ENCODE data around the gene SFXN2.
"Not testable (repeated sequence)": the region's sequence is repeated elsewhere in the genome, so short reads cannot be mapped to it uniquely, and the experiment has no call there.

The SFXN2 gene

DNA sequence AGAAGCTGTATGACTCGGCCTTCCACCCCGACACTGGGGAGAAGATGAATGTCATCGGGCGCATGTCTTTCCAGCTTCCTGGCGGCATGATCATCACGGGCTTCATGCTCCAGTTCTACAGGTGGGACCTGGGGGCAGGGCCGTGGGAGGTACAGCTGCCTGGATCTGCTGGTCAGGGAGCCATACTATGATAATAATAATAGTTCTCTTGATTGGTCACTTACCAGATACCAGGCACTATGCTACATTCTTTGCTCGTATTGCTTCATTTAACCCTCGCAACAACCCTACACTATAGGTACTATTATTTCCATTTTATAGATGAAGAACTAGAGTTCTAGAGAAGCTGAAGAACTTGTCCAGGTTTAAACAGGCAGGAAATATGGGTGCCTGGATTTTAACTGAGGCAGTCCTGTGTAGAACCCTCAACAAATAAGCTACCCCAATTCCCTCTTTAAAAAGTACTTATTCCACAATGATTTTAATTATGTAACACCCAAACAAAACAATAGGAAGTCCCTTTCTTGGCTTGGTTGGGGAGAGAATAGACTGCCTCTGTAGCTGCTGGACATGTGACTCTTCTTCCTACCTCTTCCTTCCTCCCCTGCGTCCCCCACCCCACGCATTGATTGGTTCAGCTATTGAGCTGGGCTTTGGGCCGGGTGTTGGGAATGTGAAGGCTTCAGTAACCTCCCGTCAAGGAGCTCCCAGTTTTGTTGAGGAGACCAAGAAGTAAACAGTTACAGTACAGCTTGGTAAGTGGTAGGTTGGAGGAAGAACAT, 12.8 kb downstream of the SFXN2 start:
- DNase-seq (ENCODE audit: insufficient read length) (no peak), FAIRE-seq (no peak)
- no peak for TF ChIP-seq TAF1 (IDR thresholded peaks at IDR 0.05; ENCODE audit: borderline replicate concordance, low read depth, low read length)
- TF ChIP-seq POLR2AphosphoS5 (IDR thresholded peaks at IDR 0.05; ENCODE audit: low read depth, low read length): no peak
- TF ChIP-seq POLR2A (IDR thresholded peaks at IDR 0.05; ENCODE audit: low read depth, low read length): no peak

DNA sequence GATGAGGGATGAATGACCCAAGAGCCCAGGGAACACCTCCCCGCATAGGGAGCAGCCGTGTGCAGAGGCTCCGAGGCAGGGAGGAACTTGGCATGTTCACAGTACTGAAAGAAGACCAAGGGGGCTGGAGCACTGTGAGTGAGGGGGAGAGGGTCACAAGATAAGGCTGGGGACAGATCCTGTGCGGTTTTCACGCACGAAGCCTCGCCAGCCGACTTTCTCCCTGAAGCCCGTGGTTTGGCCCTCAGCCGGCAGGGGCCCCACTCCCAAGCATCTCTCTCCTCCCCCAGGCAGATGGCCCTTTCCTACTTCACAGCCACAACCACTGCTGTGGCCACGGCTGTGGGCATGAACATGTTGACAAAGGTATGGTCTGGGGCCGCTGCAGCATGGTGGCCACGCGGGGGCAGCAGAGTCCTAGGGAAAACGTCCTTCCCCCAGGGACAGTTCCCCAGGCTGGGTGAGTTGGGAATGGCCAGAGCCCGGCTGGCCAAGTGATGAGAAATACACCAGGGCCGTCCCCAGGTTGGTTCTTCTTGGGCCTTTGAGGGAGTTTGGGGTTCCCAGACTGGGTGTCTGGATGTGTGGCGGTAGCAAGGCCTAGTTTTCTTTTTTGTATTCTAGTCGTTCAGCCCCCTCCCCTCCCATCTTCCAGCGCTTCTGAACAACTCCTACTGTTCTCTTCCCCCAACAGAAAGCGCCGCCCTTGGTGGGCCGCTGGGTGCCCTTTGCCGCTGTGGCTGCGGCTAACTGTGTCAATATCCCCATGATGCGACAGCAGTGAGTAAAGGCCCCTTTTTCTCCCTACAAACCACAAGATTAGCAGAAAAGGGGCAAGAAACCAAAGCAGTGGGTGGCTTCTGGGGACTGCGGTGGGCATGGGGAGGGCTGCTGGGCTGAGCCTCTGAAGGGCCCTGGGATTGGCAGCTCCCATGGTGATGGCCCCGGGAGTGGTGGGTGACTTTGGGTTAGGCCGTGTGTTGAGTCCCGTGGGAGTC, 14.9 kb downstream of the SFXN2 start:
- no peak for TF ChIP-seq POLR2A (IDR thresholded peaks at IDR 0.05; ENCODE audit: low read depth, low read length)
- no peak for TF ChIP-seq TAF1 (IDR thresholded peaks at IDR 0.05; ENCODE audit: borderline replicate concordance, low read depth, low read length)
- TF ChIP-seq POLR2AphosphoS5 (IDR thresholded peaks at IDR 0.05; ENCODE audit: low read depth, low read length): no peak
- FAIRE-seq: peak; percentile 88
- peak; percentile 65 for DNase-seq (ENCODE audit: insufficient read length)

DNA sequence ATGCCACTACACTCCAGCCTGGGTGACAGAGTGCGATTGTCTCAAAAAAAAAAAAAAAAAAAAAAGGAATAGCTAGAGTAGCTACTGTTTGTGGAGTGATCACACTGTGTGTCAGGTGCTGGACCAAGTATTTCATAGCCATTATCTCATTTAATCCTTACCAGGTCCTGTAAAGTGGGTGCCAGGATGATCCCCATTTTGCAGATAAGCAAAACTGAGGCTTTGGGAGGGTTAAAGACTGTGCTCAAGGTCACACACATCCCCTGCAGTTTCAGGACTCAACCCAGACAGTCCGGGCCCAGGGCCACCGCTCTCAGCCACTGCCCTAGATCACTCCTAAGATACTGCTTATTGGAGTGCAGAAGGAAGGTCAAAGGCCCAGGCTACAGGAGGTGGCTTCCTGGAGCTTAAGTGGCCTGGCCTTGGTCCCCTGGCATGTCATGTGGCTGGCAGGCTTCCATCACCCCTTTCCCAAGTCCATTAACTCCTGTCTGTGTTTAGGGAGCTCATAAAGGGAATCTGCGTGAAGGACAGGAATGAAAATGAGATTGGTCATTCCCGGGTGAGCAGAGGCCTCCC, 16.9 kb downstream of the SFXN2 start:
- no peak for FAIRE-seq
- TF ChIP-seq POLR2A (IDR thresholded peaks at IDR 0.05; ENCODE audit: low read depth, low read length) (no peak), TAF1 (IDR thresholded peaks at IDR 0.05; ENCODE audit: borderline replicate concordance, low read depth, low read length) (no peak), POLR2AphosphoS5 (IDR thresholded peaks at IDR 0.05; ENCODE audit: low read depth, low read length) (no peak)
- DNase-seq (ENCODE audit: insufficient read length): no peak

DNA sequence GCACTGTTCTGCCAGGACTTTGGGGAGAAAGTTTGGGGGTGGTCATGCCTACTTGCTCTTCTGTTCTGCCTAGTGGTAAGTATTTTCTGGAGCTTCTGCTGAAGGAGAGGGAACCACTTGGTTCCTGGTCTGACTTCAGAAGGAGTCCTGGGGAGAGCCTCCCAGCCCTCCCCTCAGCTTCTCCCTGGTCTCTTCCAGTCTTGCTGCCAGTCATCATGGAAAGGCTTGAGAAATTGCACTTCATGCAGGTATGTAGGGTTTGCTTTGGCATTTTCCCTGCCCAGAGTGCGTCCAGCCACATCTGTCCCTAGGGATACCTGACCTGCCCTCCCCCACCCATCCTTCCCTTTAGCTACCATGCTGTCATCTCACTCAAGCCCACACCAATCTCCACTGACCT, 18.2 kb downstream of the SFXN2 start:
- no peak for DNase-seq (ENCODE audit: insufficient read length)
- TF ChIP-seq POLR2AphosphoS5 (IDR thresholded peaks at IDR 0.05; ENCODE audit: low read depth, low read length) (no peak), POLR2A (IDR thresholded peaks at IDR 0.05; ENCODE audit: low read depth, low read length) (no peak), TAF1 (IDR thresholded peaks at IDR 0.05; ENCODE audit: borderline replicate concordance, low read depth, low read length) (no peak)
- FAIRE-seq: no peak

DNA sequence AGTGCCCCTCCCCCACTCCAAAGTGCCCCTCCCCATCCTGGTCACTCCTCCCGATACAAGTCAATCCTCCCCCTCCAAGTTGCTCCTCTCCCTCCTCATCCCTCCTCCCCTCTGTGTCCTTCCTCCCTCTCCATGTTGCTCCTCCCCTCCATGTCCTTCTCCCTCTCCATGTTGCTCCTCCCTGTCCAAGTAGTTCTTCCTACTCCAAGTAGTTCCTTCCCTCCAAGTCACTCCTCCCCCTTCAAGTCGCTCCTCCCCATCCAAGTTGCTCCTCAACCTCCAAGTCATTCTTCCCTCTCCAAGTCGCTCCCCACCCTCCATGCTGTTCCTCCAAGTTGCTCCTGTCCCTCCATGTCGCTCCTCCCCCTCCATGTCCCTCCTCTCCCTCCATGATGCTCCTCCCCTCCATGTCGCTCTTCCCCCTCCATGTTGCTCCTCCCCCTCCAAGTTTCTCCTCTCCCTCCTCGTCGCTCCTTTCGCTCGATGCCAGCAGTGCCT, 20.7 kb downstream of the SFXN2 start:
- TF ChIP-seq TAF1 (IDR thresholded peaks at IDR 0.05; ENCODE audit: borderline replicate concordance, low read depth, low read length) (no peak), POLR2AphosphoS5 (IDR thresholded peaks at IDR 0.05; ENCODE audit: low read depth, low read length) (no peak), POLR2A (IDR thresholded peaks at IDR 0.05; ENCODE audit: low read depth, low read length) (no peak)
- FAIRE-seq (no peak), DNase-seq (ENCODE audit: insufficient read length) (no peak)

DNA sequence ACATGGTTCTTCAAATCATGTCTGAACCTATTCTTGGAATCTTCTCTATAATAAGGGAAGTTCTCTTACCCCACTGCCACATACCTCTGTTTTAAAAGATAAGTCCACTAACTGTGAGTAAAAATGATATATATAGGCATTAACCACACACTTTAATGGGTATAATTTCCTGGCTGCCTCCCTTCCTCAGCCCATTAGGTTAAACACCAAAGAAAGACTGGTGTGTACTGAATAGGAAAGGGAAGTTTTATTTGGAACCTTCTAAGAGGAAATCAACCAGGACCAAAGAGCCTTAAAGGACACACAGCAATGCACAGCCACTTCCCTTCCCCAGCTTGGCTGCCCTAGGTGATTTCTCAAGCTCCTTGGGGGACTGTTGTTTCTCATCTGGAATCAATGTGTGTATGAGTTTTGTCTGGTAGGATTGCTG, 24.3 kb downstream of the SFXN2 start:
- FAIRE-seq (no peak), DNase-seq (ENCODE audit: insufficient read length) (no peak)
- no peak for TF ChIP-seq POLR2AphosphoS5 (IDR thresholded peaks at IDR 0.05; ENCODE audit: low read depth, low read length)
- TF ChIP-seq TAF1 (IDR thresholded peaks at IDR 0.05; ENCODE audit: borderline replicate concordance, low read depth, low read length): no peak
- TF ChIP-seq POLR2A (IDR thresholded peaks at IDR 0.05; ENCODE audit: low read depth, low read length): no peak

DNA sequence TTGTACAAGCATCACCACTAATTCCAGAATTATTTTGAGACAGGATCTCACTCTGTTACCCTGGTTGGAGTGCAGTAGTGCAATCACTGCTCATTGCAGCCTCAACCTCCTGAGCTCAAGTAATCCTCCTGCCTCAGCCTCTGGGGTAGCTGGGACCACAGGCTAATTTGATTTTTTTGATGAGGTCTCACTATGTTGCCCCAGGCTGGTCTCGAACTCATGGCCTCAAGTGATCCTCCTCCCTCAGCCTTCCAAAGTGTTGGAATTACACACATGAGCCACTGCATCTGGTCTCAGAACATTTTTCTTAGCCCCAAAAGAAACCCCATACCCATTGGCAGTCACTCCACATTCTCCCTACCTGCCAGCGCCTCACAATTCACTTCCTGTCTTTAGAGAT, 25.8 kb downstream of the SFXN2 start:
- DNase-seq (ENCODE audit: insufficient read length) (no peak), FAIRE-seq (no peak)
- TF ChIP-seq POLR2AphosphoS5 (IDR thresholded peaks at IDR 0.05; ENCODE audit: low read depth, low read length): no peak
- no peak for TF ChIP-seq POLR2A (IDR thresholded peaks at IDR 0.05; ENCODE audit: low read depth, low read length)
- no peak for TF ChIP-seq TAF1 (IDR thresholded peaks at IDR 0.05; ENCODE audit: borderline replicate concordance, low read depth, low read length)

DNA sequence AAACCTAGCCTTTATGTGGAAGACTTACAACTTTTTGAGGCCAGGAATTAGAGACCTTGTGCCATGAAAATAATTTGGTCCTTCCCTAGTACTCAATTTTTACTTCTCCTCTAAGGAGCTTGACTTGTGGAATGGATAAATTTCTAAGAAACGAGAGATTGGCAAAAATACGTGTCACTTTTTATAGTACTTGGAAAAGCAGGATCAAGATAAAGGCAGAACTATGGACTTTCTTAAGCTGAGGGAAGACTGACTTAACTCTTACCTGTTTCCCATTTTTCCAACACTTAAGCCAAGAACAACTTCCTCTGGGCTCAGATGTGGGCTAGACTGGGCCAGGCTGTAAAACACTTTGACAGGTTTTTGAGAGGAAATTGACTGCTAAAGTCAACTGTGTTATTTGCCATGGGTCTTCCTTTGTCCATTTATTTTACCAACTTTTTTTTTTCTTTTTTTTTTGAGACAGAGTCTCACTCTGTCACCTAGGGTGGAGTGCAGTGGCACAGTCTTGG, 27.3 kb downstream of the SFXN2 start:
- DNase-seq (ENCODE audit: insufficient read length) (no peak), FAIRE-seq (no peak)
- TF ChIP-seq POLR2A (IDR thresholded peaks at IDR 0.05; ENCODE audit: low read depth, low read length) (no peak), TAF1 (IDR thresholded peaks at IDR 0.05; ENCODE audit: borderline replicate concordance, low read depth, low read length) (no peak), POLR2AphosphoS5 (IDR thresholded peaks at IDR 0.05; ENCODE audit: low read depth, low read length) (no peak)

DNA sequence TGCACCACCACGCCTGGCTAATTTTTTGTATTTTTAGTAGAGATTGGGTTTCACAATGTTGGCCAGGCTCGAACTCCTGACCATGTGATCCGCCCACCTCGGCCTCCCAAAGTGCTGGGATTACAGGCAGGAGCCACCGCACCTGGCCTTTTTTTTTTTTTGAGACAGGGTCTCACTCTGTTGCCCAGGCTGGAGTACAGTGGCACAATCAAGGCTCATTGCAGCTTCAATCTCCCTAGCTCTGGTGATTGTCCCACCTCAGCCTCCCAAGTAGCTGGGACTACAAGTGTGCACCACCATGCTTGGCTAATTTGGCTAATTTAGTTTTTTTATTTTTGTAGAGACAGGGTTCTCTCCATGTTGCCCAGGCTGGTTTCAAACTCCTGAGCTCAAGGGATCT, 27.9 kb downstream of the SFXN2 start:
- not testable (repeated sequence) for DNase-seq (ENCODE audit: insufficient read length); FAIRE-seq

DNA sequence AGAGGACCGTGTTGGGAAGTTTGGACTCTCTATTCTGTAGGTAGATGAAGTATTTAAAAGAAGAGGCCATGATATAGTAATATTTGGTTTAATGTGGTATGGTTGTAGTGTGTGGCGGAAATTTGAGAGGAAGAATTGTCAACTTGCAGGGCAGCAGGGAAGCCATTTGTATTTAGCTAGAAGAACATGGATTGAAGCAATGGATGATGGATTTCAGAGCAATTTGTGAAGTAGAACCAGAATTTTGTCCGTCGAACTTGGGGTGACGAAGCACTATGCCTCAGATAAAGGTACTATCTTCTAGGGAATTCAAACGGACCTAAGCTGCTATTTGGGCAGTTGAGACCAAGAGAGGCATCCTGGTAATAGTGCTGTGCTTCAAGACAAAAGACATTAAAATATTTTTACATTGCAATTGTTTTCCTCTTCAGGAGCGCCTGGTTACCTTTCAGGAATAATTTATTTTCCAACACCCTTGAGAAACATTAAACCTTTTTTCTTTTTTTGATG, 28.7 kb downstream of the SFXN2 start:
- FAIRE-seq: no peak
- TF ChIP-seq POLR2A (IDR thresholded peaks at IDR 0.05; ENCODE audit: low read depth, low read length) (no peak), POLR2AphosphoS5 (IDR thresholded peaks at IDR 0.05; ENCODE audit: low read depth, low read length) (no peak), TAF1 (IDR thresholded peaks at IDR 0.05; ENCODE audit: borderline replicate concordance, low read depth, low read length) (no peak)
- DNase-seq (ENCODE audit: insufficient read length): no peak

Data from GM12892 (cell line).